Breast epithelium (tissue), 4 donors: ENCODE data around the gene WNT5B. TPM values are rescaled to one million over a fixed set of nuclear protein-coding genes. Genes with fewer than 3 reads are reported as not detected.

Experiments
- DNase-seq, 2 donors: peaks; one replicate each; pipeline ENCODE4 v3.0.0-alpha.2; 2019; ENCODE audit warnings: low spot score in 2 of 2
- H3K27ac ChIP-seq, 2 donors: fragments of 200-600 bp; sonication (generic) in 1 of 2; one replicate each; pipeline ENCODE4 v1.5.1; 2016 to 2019; ENCODE audit warnings: mild to moderate bottlenecking in 1 of 2
- H3K27me3 ChIP-seq, 2 donors: fragments of 200-600 bp; sonication (generic) in 1 of 2; one replicate each; pipeline versions ENCODE4 v1.5.1 to v1.6.0; 2017 to 2019; ENCODE audit warnings: control low read depth in 1 of 2, mild to moderate bottlenecking in 1 of 2
- H3K36me3 ChIP-seq: fragments of 200-600 bp; one replicate; pipeline ENCODE4 v1.5.1; 2019
- H3K4me1 ChIP-seq, 2 donors: fragments of 200-600 bp; sonication (generic); one replicate each; pipeline ENCODE4 v1.5.1; 2016 to 2019; ENCODE audit warnings: control low read depth in 1 of 2
- H3K4me3 ChIP-seq, 3 donors: fragments of 200-600 bp; sonication (generic); 1 replicate in 2 of 3; 2 replicates in 1 of 3; pipeline ENCODE4 v1.5.1; 2016 to 2019; ENCODE audit warnings: mild to moderate bottlenecking in 3 of 3, moderate library complexity in 2 of 3
- H3K9me3 ChIP-seq, 2 donors: fragments of 200-600 bp; sonication (generic) in 1 of 2; one replicate each; pipeline ENCODE4 v1.5.1; 2016 to 2019; ENCODE audit warnings: control low read depth in 1 of 2
- CTCF ChIP-seq, 3 donors: fragments of 450-650 bp; IDR thresholded peaks; one replicate each; pipeline ENCODE4 v1.5.1; 2016 to 2017; ENCODE audit warnings: antibody characterized with exemption in 3 of 3, mild to moderate bottlenecking in 3 of 3, moderate library complexity in 3 of 3
- POLR2A ChIP-seq: fragments of 450-650 bp; IDR thresholded peaks from one replicate; pipeline ENCODE4 v1.6.1; 2016; ENCODE audit warnings: antibody characterized with exemption, mild to moderate bottlenecking, moderate library complexity
- POLR2AphosphoS5 ChIP-seq, 3 donors: sonication (generic); formaldehyde crosslinking; IDR thresholded peaks; one replicate each; pipeline ENCODE4 v1.6.1; 2017; ENCODE audit warnings: antibody characterized with exemption in 3 of 3
- intact Hi-C: fragments of 100-400 bp; cut with DNase I; formaldehyde crosslinking; loops from one replicate; pipeline ENCODE4 v1.15.1; 2023; ENCODE audit warnings: low total_unique reads
- total RNA-seq, 3 donors: library from RNA; depleted of rRNA; stranded (reverse); fragments of >200 nt; gene quantifications; one replicate each; pipeline ENCODE4 v1.1.0, GENCODE V29; 2016

Gene WNT5B
- total RNA-seq, 3 donors from 2014 or later = 3.9 to 11.9 (median 4.0) TPM

GRCh38 chr12:1646569-1647284, 17.7 kb downstream of the WNT5B start:
- Histone ChIP-seq H3K9me3 (no peaks in the 10 kb centered on the region), H3K27ac (no peak overlapping the region), H3K4me1 (peaks cover 0 to 4% of the 10 kb centered on the region in 2 donors), H3K4me3 (no peak overlapping the region), H3K36me3 (no peaks in the 10 kb centered on the region), H3K27me3 (no peaks in the 10 kb centered on the region)
- intact Hi-C loops = loop anchor here (10.0 kb wide), 1 partner anchor 288 kb away; no protein-coding TSS in a partner anchor
- TF ChIP-seq CTCF (IDR thresholded peaks at IDR 0.05) = no peak
- TF ChIP-seq POLR2A = no peak
- DNase-seq = no peak

DNA sequence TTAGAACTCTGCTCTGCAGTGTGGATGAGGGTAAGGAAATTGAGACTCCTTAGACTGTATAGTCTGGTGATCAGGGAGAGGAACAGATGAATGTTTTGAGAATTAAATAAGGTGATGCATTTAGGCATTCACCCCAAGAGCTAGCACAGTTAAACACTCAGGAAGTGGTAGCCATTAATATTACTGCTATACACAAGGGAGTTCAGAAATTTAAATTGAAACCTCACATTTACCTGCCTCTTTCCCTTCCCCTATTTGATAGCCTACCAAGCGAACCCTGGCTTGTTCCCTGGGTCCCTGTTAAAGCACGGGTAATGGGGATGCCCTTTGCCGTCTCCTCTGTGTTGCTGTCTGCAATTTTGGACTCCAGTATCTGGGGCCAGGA, 18.2 kb downstream of the WNT5B start:
- no peak overlapping the region for H3K4me3 ChIP-seq
- H3K27ac ChIP-seq = no peak overlapping the region
- no peak for DNase-seq
- no peak for TF ChIP-seq POLR2A
- peaks cover 0 to 4% of the 10 kb centered on the region in 2 donors for H3K4me1 ChIP-seq
- intact Hi-C loops = loop anchor here (10.0 kb wide), 1 partner anchor 288 kb away; no protein-coding TSS in a partner anchor
- no peaks in the 10 kb centered on the region for H3K36me3 ChIP-seq
- H3K27me3 ChIP-seq = no peaks in the 10 kb centered on the region
- H3K9me3 ChIP-seq = no peaks in the 10 kb centered on the region

DNA sequence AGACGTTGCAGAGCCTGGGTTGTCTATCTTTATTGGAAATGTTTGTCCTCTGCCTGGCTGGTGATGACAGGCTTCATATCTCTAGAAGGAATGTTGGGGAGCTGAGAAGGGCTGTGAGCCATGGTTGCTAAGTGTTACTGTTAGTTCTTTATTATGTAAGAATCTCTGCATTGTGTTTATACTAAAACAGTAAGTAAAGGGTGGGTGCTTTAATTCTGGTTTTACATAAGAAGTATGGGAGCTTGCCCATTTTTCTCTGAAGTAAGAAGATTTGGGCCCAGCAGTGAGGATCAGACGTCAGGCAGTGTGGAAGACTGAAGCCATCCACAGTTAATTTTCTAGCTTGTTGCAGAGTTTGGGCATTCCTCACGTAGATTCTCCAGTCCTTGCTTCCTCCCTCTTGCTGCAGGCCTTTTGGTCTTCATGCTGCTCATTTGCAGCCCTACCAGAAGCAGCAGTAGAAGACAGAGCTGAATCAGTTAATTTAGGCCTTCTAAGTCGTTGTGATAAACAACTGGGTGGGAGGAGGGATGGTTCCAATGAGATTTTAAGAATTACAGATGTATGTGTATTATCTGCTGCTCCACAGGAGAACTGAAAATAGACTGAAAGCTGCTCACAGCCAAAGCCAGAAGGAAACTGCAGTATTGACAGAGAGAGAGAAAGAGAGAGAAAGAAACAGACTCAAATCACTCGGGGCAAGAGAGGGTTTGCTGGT, 21.4 kb downstream of the WNT5B start:
- no peak for DNase-seq
- intact Hi-C loops = loop anchor here (5.0 kb wide), 1 partner anchor 147 kb away; no protein-coding TSS in a partner anchor
- H3K4me1 ChIP-seq = no peaks in the 10 kb centered on the region
- no peak overlapping the region for H3K4me3 ChIP-seq
- no peaks in the 10 kb centered on the region for H3K27me3 ChIP-seq
- H3K36me3 ChIP-seq = no peaks in the 10 kb centered on the region
- peak overlapping the region in 1 of 2 donors; percentile 38 for H3K27ac ChIP-seq
- TF ChIP-seq POLR2AphosphoS5 (IDR thresholded peaks at IDR 0.05) = no peak
- TF ChIP-seq CTCF (IDR thresholded peaks at IDR 0.05) = no peak
- no peaks in the 10 kb centered on the region for H3K9me3 ChIP-seq

- peak overlapping the region in 1 of 2 donors; percentile 38 for H3K27ac ChIP-seq
- no peak overlapping the region for H3K4me3 ChIP-seq
- no peaks in the 10 kb centered on the region for H3K4me1 ChIP-seq
- DNase-seq = no peak
- H3K27me3 ChIP-seq = no peaks in the 10 kb centered on the region
- no peaks in the 10 kb centered on the region for H3K9me3 ChIP-seq
- intact Hi-C loops = loop anchor here (5.0 kb wide), 1 partner anchor 146 kb away; no protein-coding TSS in a partner anchor
- TF ChIP-seq POLR2AphosphoS5 (IDR thresholded peaks at IDR 0.05) = no peak
- TF ChIP-seq CTCF (IDR thresholded peaks at IDR 0.05) = no peak
- TF ChIP-seq POLR2A = no peak
- H3K36me3 ChIP-seq = no peaks in the 10 kb centered on the region
Observed at GRCh38 chr12:1650978-1651361, 21.9 kb downstream of the WNT5B start.

DNA sequence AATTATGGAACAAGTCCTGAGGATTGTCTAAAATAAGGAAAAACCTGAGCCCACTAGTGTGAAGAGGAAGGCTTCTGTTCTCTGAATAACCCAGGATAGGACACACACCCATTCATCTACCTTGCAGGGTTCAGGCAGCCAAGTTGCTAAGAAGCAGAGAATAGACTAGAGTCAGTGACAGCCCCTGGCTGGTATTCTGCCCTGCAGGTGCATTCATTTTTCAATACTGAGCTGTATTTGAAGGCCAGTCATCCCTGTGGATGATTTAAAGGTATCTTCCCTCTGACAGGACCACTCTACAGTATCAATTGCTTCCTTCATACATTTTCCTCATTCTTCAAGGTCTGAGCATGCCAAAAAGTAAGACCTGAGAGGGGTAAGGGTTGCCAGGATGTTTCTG, 22.9 kb downstream of the WNT5B start:
- no peak for DNase-seq
- TF ChIP-seq POLR2A (no peak), POLR2AphosphoS5 (IDR thresholded peaks at IDR 0.05) (no peak), CTCF (IDR thresholded peaks at IDR 0.05) (no peak)
- no peak overlapping the region for H3K4me3 ChIP-seq
- no peaks in the 10 kb centered on the region for H3K27me3 ChIP-seq
- H3K9me3 ChIP-seq = no peaks in the 10 kb centered on the region
- intact Hi-C loops = loop anchor here (5.0 kb wide), 1 partner anchor 145 kb away; no protein-coding TSS in a partner anchor
- no peak overlapping the region for H3K27ac ChIP-seq
- H3K4me1 ChIP-seq = no peaks in the 10 kb centered on the region
- no peaks in the 10 kb centered on the region for H3K36me3 ChIP-seq
